ENCODE results near the gene SDHD.
"Not testable (repeated sequence)": the region's sequence is repeated elsewhere in the genome, so short reads cannot be mapped to it uniquely, and the experiment has no call there.

DNA sequence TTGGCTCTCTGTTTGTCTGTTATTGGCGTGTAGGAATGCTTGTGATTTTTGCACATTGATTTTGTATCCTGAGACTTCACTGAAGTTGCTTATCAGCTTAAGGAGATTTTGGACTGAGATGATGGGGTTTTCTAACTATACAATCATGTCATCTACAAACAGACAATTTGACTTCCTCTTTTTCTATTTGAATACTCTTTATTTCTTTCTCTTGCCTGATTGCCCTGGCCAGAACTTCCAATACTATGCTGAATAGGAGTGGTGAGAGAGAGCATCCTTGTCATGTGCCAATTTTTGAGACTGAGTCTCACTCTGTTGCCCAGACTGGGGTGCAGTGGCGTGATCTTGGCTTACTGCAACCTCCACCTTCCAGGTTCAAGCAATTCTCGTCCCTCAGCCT, 38.4 kb upstream of the SDHD start:
- not testable (repeated sequence) for TF ChIP-seq POLR2AphosphoS5 (IDR thresholded peaks at IDR 0.05; ENCODE audit: low read depth, low read length)
- TF ChIP-seq, protein P1, sequence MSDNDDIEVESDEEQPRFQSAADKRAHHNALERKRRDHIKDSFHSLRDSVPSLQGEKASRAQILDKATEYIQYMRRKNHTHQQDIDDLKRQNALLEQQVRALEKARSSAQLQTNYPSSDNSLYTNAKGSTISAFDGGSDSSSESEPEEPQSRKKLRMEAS (IDR thresholded peaks at IDR 0.05; ENCODE audit: low read depth) = not testable (repeated sequence)
